ENCODE measurements around the gene VIL1. TPM values are rescaled to one million over a fixed set of nuclear protein-coding genes. Genes with fewer than 3 reads are reported as not detected.
A peak's percentile ranks its signal among the peaks of the same experiment; 100 is the strongest.

VIL1 gene
- total RNA-seq, 1 experiment from 2014 or later: not detected

DNA sequence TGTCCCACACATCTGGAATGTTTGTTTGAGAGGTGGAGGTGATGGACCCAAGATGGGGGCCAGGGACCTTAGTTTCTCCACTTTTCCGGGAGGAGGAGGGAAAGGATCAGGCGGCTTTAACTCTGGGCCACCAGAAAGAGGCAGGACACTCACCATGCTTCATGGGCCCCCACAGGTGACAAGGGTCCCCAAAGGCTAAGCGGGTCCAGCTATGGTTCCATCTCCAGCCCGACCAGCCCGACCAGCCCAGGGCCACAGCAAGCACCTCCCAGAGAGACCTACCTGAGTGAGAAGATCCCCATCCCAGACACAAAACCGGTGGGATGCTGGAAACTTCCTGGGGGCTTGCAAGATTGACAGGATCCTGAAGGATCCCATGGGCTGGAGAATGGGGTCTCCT lies 36.1 kb upstream of the VIL1 start:
- no peak overlapping the region for H3K4me2 ChIP-seq (ENCODE audit: low read depth, low read length, poor library complexity, severe bottlenecking)
- no peak overlapping the region for H3K4me3 ChIP-seq (ENCODE audit: low read length)
- H3K9ac ChIP-seq (ENCODE audit: low read length): no peak overlapping the region
- H3K36me3 ChIP-seq (ENCODE audit: insufficient read depth, low read length): no peaks in the 10 kb centered on the region
- no peaks in the 10 kb centered on the region for H3K79me2 ChIP-seq (ENCODE audit: low read length)
- no peaks in the 10 kb centered on the region for H3K27me3 ChIP-seq (ENCODE audit: low read length)
- H4K20me1 ChIP-seq (ENCODE audit: insufficient read depth, low read depth, low read length): no peaks in the 10 kb centered on the region
- no peak overlapping the region for H3K27ac ChIP-seq (ENCODE audit: low read length)
- H3K9me2 ChIP-seq (replicated peaks; ENCODE audit: insufficient read depth, low read length): no peaks in the 10 kb centered on the region
- H3K4me1 ChIP-seq (ENCODE audit: low read length): peaks cover 28% of the 10 kb centered on the region
- no peak for DNase-seq
- H2AFZ ChIP-seq (ENCODE audit: low read length): no peak overlapping the region
- no peaks in the 10 kb centered on the region for H3K9me3 ChIP-seq (ENCODE audit: low read length)

DNA sequence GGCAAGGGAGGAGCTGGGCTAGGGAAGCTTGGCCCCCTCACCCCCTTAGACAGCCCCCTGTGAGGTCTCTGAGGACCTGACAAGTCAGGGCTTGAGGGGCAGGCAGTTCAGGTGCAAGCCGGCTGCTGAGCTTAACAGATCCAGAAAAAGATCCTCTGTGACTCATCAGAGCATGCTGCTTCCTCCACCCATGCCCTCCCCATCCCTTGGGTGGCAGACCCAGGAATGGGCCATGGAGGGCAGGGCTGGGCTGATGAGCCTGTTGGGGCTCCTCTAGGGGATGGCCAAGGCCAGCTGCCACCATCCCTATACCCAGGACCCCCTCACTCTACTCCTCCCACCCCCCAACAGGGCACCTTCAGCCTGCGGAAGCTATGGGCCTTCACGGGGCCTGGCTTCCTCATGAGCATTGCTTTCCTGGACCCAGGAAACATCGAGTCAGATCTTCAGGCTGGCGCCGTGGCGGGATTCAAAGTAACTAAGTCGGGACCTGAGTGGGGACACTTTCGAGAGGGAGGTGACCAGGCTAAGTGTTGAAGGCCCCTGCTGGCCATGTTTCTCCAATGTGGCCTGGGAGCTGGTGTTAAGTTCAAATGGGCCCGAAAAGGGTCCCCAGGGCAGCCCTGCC lies 34.9 kb upstream of the VIL1 start:
- H3K4me2 ChIP-seq (ENCODE audit: low read depth, low read length, poor library complexity, severe bottlenecking): peak overlapping the region; percentile 6
- DNase-seq: peak; percentile 62
- H3K36me3 ChIP-seq (ENCODE audit: insufficient read depth, low read length): no peaks in the 10 kb centered on the region
- no peak overlapping the region for H3K27ac ChIP-seq (ENCODE audit: low read length)
- no peak overlapping the region for H2AFZ ChIP-seq (ENCODE audit: low read length)
- no peaks in the 10 kb centered on the region for H3K79me2 ChIP-seq (ENCODE audit: low read length)
- no peak overlapping the region; the same call in 1 of the 2 replicates for H3K9ac ChIP-seq (ENCODE audit: low read length)
- no peaks in the 10 kb centered on the region for H4K20me1 ChIP-seq (ENCODE audit: insufficient read depth, low read depth, low read length)
- H3K9me3 ChIP-seq (ENCODE audit: low read length): no peaks in the 10 kb centered on the region
- no peaks in the 10 kb centered on the region for H3K27me3 ChIP-seq (ENCODE audit: low read length)
- H3K4me3 ChIP-seq (ENCODE audit: low read length): no peak overlapping the region
- H3K4me1 ChIP-seq (ENCODE audit: low read length): peaks cover 28% of the 10 kb centered on the region
- H3K9me2 ChIP-seq (replicated peaks; ENCODE audit: insufficient read depth, low read length): no peaks in the 10 kb centered on the region

DNA sequence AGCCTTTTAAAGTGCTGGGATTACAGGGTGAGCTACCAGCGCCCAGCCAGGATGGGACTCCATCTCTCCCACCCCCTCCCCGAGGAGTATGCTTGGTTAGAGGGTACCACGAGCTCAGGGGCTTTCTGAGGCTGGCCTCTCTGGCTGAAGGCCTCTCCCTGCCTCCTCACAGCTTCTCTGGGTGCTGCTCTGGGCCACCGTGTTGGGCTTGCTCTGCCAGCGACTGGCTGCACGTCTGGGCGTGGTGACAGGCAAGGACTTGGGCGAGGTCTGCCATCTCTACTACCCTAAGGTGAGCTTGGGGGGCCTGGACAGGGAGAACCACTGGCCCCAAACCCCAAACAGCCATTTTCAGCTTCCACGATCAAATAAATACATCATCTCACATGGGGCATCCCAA lies 33.9 kb upstream of the VIL1 start:
- Histone ChIP-seq H3K4me1 (ENCODE audit: low read length) (peaks cover 28% of the 10 kb centered on the region), H3K4me2 (ENCODE audit: low read depth, low read length, poor library complexity, severe bottlenecking) (no peak overlapping the region), H2AFZ (ENCODE audit: low read length) (no peak overlapping the region), H3K27me3 (ENCODE audit: low read length) (no peaks in the 10 kb centered on the region), H3K9me2 (replicated peaks; ENCODE audit: insufficient read depth, low read length) (no peaks in the 10 kb centered on the region), H3K79me2 (ENCODE audit: low read length) (no peaks in the 10 kb centered on the region), H4K20me1 (ENCODE audit: insufficient read depth, low read depth, low read length) (no peaks in the 10 kb centered on the region), H3K4me3 (ENCODE audit: low read length) (no peak overlapping the region), H3K27ac (ENCODE audit: low read length) (no peak overlapping the region), H3K9ac (ENCODE audit: low read length) (no peak overlapping the region), H3K9me3 (ENCODE audit: low read length) (no peaks in the 10 kb centered on the region), H3K36me3 (ENCODE audit: insufficient read depth, low read length) (no peaks in the 10 kb centered on the region)
- no peak for DNase-seq

DNA sequence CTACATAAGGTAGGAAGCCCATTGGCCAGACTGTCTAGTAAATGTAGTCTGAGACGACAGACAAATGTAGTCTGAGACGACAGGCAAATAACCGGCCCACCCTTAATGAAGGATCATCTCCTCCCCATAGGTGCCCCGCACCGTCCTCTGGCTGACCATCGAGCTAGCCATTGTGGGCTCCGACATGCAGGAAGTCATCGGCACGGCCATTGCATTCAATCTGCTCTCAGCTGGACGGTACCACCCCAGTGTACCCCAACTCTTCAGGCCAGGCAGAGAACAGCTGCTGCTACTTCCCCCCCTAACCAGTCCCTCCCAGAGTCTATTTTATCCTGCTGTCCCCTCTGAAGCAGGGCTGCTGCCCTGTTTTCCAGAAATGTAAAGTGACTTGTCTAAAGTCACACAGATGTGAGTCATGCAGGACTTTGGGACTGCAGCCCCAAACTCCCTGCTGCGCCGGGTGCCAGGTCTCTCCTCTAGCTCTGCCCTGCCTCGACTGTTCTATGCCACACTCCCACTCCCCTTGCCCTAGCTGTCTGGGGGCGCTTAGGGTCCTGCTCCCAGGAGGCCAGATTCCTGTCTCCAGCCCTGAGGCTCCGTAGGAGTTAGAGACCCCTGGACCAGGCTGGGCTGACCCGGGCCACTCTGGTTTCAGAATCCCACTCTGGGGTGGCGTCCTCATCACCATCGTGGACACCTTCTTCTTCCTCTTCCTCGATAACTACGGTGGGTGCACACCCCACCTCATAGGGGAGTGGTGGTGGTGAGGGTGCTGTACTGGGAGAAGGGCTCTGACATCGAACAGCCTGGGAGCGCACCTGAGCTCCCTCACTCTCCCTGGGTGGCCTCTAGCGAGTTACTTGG lies 32.2 kb upstream of the VIL1 start:
- Histone ChIP-seq H4K20me1 (ENCODE audit: insufficient read depth, low read depth, low read length) (no peaks in the 10 kb centered on the region), H3K9ac (ENCODE audit: low read length) (no peak overlapping the region), H3K4me1 (ENCODE audit: low read length) (peaks cover 26% of the 10 kb centered on the region), H2AFZ (ENCODE audit: low read length) (no peak overlapping the region), H3K4me3 (ENCODE audit: low read length) (no peak overlapping the region), H3K9me3 (ENCODE audit: low read length) (no peaks in the 10 kb centered on the region), H3K36me3 (ENCODE audit: insufficient read depth, low read length) (no peaks in the 10 kb centered on the region), H3K27ac (ENCODE audit: low read length) (no peak overlapping the region), H3K4me2 (ENCODE audit: low read depth, low read length, poor library complexity, severe bottlenecking) (no peak overlapping the region), H3K79me2 (ENCODE audit: low read length) (no peaks in the 10 kb centered on the region), H3K27me3 (ENCODE audit: low read length) (no peaks in the 10 kb centered on the region), H3K9me2 (replicated peaks; ENCODE audit: insufficient read depth, low read length) (no peaks in the 10 kb centered on the region)
- DNase-seq: no peak

DNA sequence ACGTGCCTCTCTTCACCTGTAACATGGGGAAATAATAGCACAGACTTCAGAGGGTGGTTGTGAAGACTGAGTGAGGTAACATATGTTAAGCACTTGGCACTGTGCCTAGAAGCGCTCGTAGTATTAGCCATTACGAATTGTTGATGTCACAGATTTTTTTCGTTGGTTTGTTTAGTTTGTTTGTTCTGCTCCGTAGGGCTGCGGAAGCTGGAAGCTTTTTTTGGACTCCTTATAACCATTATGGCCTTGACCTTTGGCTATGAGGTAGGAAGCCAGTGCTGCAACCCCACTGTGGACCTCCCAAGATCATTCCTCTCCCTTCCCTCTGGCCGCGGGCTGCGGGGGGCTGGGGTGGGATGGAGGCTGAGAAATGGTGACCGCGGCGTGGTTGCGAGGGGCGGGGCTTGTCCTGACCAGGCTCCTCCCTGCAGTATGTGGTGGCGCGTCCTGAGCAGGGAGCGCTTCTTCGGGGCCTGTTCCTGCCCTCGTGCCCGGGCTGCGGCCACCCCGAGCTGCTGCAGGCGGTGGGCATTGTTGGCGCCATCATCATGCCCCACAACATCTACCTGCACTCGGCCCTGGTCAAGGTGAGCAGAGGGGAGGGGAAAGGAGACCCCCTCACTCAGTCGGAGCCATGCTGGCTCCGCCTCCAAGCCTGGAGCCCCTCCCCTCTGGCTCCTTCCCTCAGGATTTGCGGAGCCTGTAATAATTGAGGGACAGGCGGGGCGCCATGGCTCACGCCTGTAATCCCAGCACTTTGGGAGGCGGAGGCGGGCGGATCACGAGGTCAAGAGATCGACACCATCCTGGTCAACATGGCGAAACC lies 31.3 kb upstream of the VIL1 start:
- Histone ChIP-seq H3K27ac (ENCODE audit: low read length) (no peak overlapping the region), H3K9me2 (replicated peaks; ENCODE audit: insufficient read depth, low read length) (no peaks in the 10 kb centered on the region), H3K79me2 (ENCODE audit: low read length) (no peaks in the 10 kb centered on the region), H4K20me1 (ENCODE audit: insufficient read depth, low read depth, low read length) (no peaks in the 10 kb centered on the region), H3K9me3 (ENCODE audit: low read length) (no peaks in the 10 kb centered on the region), H3K4me2 (ENCODE audit: low read depth, low read length, poor library complexity, severe bottlenecking) (no peak overlapping the region), H3K4me3 (ENCODE audit: low read length) (no peak overlapping the region), H3K36me3 (ENCODE audit: insufficient read depth, low read length) (no peaks in the 10 kb centered on the region), H3K4me1 (ENCODE audit: low read length) (peaks cover 17% of the 10 kb centered on the region), H3K27me3 (ENCODE audit: low read length) (no peaks in the 10 kb centered on the region), H3K9ac (ENCODE audit: low read length) (no peak overlapping the region), H2AFZ (ENCODE audit: low read length) (no peak overlapping the region)
- peak; percentile 54 for DNase-seq

DNA sequence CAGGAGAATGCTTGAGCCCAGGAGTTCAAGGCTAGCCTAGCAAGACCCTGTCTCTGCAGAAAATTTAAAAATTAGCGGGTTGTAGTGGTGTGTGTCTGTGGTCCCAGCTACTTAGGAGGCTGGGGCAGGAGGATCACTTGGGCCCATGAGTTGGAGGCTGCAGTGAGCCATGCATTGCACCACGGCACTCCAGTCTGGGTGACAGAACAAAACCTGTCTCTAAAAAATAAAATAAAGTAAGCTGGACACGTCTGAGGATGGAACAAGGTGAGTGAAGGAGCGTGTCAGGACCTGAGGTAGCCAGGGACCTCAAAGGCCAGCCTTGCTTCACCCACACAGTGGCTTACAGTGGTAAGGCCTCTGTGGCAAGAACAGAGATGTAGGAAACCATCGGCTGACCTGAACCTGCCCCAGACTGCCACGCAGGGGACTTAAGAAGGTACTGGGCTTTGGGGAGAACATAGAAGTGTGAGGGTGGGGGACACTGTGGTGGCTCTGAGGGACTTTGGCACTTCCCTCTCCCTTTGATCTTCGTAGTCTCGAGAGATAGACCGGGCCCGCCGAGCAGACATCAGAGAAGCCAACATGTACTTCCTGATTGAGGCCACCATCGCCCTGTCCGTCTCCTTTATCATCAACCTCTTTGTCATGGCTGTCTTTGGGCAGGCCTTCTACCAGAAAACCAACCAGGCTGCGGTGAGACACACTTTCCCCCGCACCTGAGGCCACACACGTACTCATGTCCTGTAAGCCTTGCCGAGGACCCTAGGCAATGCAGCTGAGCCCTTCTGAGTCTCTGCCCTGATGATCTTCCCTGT lies 29.4 kb upstream of the VIL1 start:
- H3K9ac ChIP-seq (ENCODE audit: low read length): no peak overlapping the region
- H3K4me1 ChIP-seq (ENCODE audit: low read length): peaks cover 3% of the 10 kb centered on the region; the same call in 1 of the 2 replicates
- no peak overlapping the region for H3K27ac ChIP-seq (ENCODE audit: low read length)
- no peaks in the 10 kb centered on the region for H3K27me3 ChIP-seq (ENCODE audit: low read length)
- H3K9me2 ChIP-seq (replicated peaks; ENCODE audit: insufficient read depth, low read length): no peaks in the 10 kb centered on the region
- H3K9me3 ChIP-seq (ENCODE audit: low read length): no peaks in the 10 kb centered on the region
- H3K4me2 ChIP-seq (ENCODE audit: low read depth, low read length, poor library complexity, severe bottlenecking): no peak overlapping the region
- no peak overlapping the region for H3K4me3 ChIP-seq (ENCODE audit: low read length)
- H4K20me1 ChIP-seq (ENCODE audit: insufficient read depth, low read depth, low read length): no peaks in the 10 kb centered on the region
- no peaks in the 10 kb centered on the region for H3K36me3 ChIP-seq (ENCODE audit: insufficient read depth, low read length)
- no peak overlapping the region for H2AFZ ChIP-seq (ENCODE audit: low read length)
- H3K79me2 ChIP-seq (ENCODE audit: low read length): no peaks in the 10 kb centered on the region
- peak; percentile 37 for DNase-seq

DNA sequence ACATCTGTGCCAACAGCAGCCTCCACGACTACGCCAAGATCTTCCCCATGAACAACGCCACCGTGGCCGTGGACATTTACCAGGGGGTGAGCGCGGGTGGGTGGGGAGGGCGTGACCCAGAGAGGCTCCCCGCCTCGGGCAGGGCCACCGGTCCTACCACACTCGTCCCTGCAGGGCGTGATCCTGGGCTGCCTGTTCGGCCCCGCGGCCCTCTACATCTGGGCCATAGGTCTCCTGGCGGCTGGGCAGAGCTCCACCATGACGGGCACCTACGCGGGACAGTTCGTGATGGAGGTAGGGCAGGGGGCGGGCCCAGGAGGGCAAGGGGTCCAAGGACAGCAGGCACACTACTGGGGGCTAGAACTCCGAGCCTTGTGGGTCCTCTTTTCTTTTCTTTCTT lies 27.7 kb upstream of the VIL1 start:
- Histone ChIP-seq H3K9me2 (replicated peaks; ENCODE audit: insufficient read depth, low read length) (no peaks in the 10 kb centered on the region), H3K9ac (ENCODE audit: low read length) (no peak overlapping the region), H3K9me3 (ENCODE audit: low read length) (no peaks in the 10 kb centered on the region), H3K79me2 (ENCODE audit: low read length) (no peaks in the 10 kb centered on the region), H4K20me1 (ENCODE audit: insufficient read depth, low read depth, low read length) (no peaks in the 10 kb centered on the region), H3K4me1 (ENCODE audit: low read length) (peaks cover 12% of the 10 kb centered on the region), H2AFZ (ENCODE audit: low read length) (no peak overlapping the region), H3K36me3 (ENCODE audit: insufficient read depth, low read length) (no peaks in the 10 kb centered on the region), H3K4me2 (ENCODE audit: low read depth, low read length, poor library complexity, severe bottlenecking) (no peak overlapping the region), H3K27ac (ENCODE audit: low read length) (no peak overlapping the region), H3K4me3 (ENCODE audit: low read length) (no peak overlapping the region), H3K27me3 (ENCODE audit: low read length) (no peaks in the 10 kb centered on the region)
- DNase-seq: no peak

Measured in Karpas-422 (cell line).